ENCODE data around the gene ZNF675.
"Not testable (repeated sequence)": the region's sequence is repeated elsewhere in the genome, so short reads cannot be mapped to it uniquely, and the experiment has no call there.

Gene ZNF675

GRCh38 chr19:23686621-23687423 is at the start of gene ZNF675:
ZNF675 (minus strand) TSS chr19:23687212; CDS start chr19:23687033, 179 bp downstream.
- Histone ChIP-seq H3K27me3 (ENCODE audit: insufficient read depth, poor library complexity, severe bottlenecking) (no peaks in the 10 kb centered on the region), H3K9me3 (ENCODE audit: severe bottlenecking) (peaks cover 2% of the 10 kb centered on the region), H3K4me1 (ENCODE audit: insufficient read depth, poor library complexity, severe bottlenecking) (peaks cover 12% of the 10 kb centered on the region), H3K4me3 (ENCODE audit: severe bottlenecking) (peak within 1 kb of the TSS; percentile 59), H3K36me3 (ENCODE audit: low read depth) (peaks cover 43% of the 10 kb centered on the region), H3K27ac (ENCODE audit: poor library complexity, severe bottlenecking) (peak within 1 kb of the TSS; percentile 86)
- DNase-seq (ENCODE audit: low spot score) (peak; percentile 93), ATAC-seq (ENCODE audit: low read depth) (peak; percentile 92)
- TF ChIP-seq CTCF (IDR thresholded peaks at IDR 0.05; ENCODE audit: poor library complexity, severe bottlenecking): peak; percentile 5

GRCh38 chr19:23730729-23731465 is 43.9 kb upstream of the ZNF675 start:
- not testable (repeated sequence) for H3K27me3 ChIP-seq (ENCODE audit: insufficient read depth, poor library complexity, severe bottlenecking); H3K4me1 ChIP-seq (ENCODE audit: insufficient read depth, poor library complexity, severe bottlenecking); H3K36me3 ChIP-seq (ENCODE audit: low read depth); H3K4me3 ChIP-seq (ENCODE audit: severe bottlenecking); ATAC-seq (ENCODE audit: low read depth); H3K27ac ChIP-seq (ENCODE audit: poor library complexity, severe bottlenecking); DNase-seq (ENCODE audit: low spot score); H3K9me3 ChIP-seq (ENCODE audit: severe bottlenecking)

GRCh38 chr19:23724161-23724560 is 37.1 kb upstream of the ZNF675 start:
- H3K27ac ChIP-seq (ENCODE audit: poor library complexity, severe bottlenecking); H3K4me3 ChIP-seq (ENCODE audit: severe bottlenecking); DNase-seq (ENCODE audit: low spot score); H3K36me3 ChIP-seq (ENCODE audit: low read depth); H3K9me3 ChIP-seq (ENCODE audit: severe bottlenecking); H3K27me3 ChIP-seq (ENCODE audit: insufficient read depth, poor library complexity, severe bottlenecking); ATAC-seq (ENCODE audit: low read depth); H3K4me1 ChIP-seq (ENCODE audit: insufficient read depth, poor library complexity, severe bottlenecking): not testable (repeated sequence)

- no peaks in the 10 kb centered on the region for H3K36me3 ChIP-seq (ENCODE audit: low read depth)
- ATAC-seq (ENCODE audit: low read depth): no peak
Measured at GRCh38 chr19:23718802-23719201, 31.8 kb upstream of the ZNF675 start.

GRCh38 chr19:23716792-23717191 is 29.8 kb upstream of the ZNF675 start:
- H3K4me3 ChIP-seq (ENCODE audit: severe bottlenecking): no peak overlapping the region
- no peak for DNase-seq (ENCODE audit: low spot score)

More at GRCh38 chr19:23718802-23719201, 31.8 kb upstream of the ZNF675 start:
- Histone ChIP-seq H3K4me3 (ENCODE audit: severe bottlenecking) (no peak overlapping the region), H3K9me3 (ENCODE audit: severe bottlenecking) (no peaks in the 10 kb centered on the region), H3K27me3 (ENCODE audit: insufficient read depth, poor library complexity, severe bottlenecking) (no peaks in the 10 kb centered on the region), H3K4me1 (ENCODE audit: insufficient read depth, poor library complexity, severe bottlenecking) (no peaks in the 10 kb centered on the region), H3K27ac (ENCODE audit: poor library complexity, severe bottlenecking) (no peak overlapping the region)
- no peak for DNase-seq (ENCODE audit: low spot score)
- no peak for TF ChIP-seq CTCF (IDR thresholded peaks at IDR 0.05; ENCODE audit: poor library complexity, severe bottlenecking)

More at GRCh38 chr19:23716792-23717191, 29.8 kb upstream of the ZNF675 start:
- Histone ChIP-seq H3K4me1 (ENCODE audit: insufficient read depth, poor library complexity, severe bottlenecking) (no peaks in the 10 kb centered on the region), H3K27ac (ENCODE audit: poor library complexity, severe bottlenecking) (no peak overlapping the region), H3K27me3 (ENCODE audit: insufficient read depth, poor library complexity, severe bottlenecking) (no peaks in the 10 kb centered on the region), H3K36me3 (ENCODE audit: low read depth) (no peaks in the 10 kb centered on the region), H3K9me3 (ENCODE audit: severe bottlenecking) (no peaks in the 10 kb centered on the region)
- ATAC-seq (ENCODE audit: low read depth): no peak
- no peak for TF ChIP-seq CTCF (IDR thresholded peaks at IDR 0.05; ENCODE audit: poor library complexity, severe bottlenecking)
